NCI-H1436 (cell line): Measurements from ENCODE around the gene SST.

Experiments used
- DNase-seq: peaks from one replicate; lab custom pipeline; 2025; lab: John Stamatoyannopoulos, UW

SST gene

GRCh38 chr3:187669675-187670504 is at the start of gene SST:
SST (minus strand) TSS chr3:187670394; CDS start chr3:187670291, 103 bp downstream.
- DNase-seq, result no peak

GRCh38 chr3:187719628-187720336 is 49.6 kb upstream of the SST start:
- no peak for DNase-seq

GRCh38 chr3:187718802-187719201 is 48.6 kb upstream of the SST start:
- DNase-seq, result no peak

- no peak for DNase-seq
These were observed 47.4 kb upstream of the SST start for GRCh38 chr3:187717572-187717971.

DNA sequence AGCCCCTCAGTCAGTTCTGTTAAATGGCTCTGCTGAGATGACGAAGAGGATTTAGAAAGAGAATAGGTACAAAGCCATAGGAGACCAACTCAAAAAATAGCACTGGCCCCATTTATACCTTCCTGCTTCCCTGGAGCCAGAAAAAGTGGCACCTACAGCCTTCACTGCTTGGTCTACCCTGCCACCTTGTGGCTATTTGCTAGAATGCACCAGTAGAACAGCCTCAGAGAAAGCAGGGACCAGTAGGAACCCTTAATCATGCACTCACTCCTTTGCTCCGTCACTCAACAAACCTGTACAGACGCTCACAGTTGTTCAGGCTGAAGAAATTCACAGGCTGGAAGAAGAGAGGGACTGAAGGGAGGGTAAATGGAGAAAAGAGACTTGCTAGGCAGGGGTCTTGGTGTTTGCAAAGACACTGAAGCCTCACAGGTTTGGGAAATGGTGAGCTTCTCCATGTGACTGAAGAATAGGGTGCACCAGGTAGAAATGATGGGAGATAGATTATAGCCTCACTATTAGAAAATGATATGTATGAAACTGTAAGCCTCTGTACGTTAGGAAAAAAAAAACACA is 44.3 kb upstream of the SST start:
- peak; percentile 68 for DNase-seq

DNA sequence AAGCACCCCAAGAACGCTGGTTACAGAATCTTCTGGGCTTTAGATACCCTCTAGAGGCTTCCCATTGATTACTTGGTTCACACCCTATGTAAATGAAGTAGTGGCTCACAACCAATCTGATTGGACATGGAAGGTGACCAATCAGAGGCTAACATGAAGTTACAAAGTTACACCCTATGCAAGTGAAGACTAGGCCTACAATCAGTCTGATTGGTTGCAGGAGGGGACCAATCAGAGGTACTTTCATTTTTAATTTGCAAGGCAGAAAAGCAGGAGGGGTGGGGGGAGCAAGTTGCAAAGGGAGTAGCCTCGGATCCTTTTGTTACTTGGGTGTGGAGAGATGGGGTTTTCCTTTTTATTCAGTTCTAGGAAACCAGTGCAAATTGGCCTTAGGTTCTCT is 43.3 kb upstream of the SST start:
- DNase-seq, result no peak

DNA sequence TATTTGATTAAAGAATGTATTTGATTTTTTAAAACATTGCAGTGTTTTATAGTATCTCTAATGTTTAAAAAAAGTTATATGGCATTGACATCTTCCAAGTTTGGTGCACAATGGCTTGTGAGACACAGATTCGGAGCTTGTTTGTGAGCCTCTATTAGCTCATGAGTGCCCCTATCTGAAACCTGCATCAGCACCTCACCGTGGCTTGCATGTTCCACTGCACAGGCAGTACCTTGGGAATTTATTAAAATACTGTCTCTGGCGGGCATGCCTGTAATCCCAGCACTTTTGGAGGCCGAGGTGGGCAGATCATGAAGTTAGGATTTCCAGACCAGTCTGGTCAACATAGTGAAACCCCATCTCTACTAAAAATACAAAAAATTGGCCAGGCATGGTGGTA is 39.0 kb upstream of the SST start:
- no peak for DNase-seq

- no peak for DNase-seq
These were observed 38.5 kb upstream of the SST start for GRCh38 chr3:187708696-187709095.

GRCh38 chr3:187706971-187707370 is 36.8 kb upstream of the SST start:
- DNase-seq, result no peak

- no peak for DNase-seq
These were observed 35.0 kb upstream of the SST start for GRCh38 chr3:187705164-187705563.

- DNase-seq, result no peak
These were observed 32.4 kb upstream of the SST start, which contains the start of gene RTP2 for GRCh38 chr3:187702507-187703033. RTP2 (minus strand) TSS chr3:187702557; CDS start chr3:187702128, 429 bp downstream.

DNA sequence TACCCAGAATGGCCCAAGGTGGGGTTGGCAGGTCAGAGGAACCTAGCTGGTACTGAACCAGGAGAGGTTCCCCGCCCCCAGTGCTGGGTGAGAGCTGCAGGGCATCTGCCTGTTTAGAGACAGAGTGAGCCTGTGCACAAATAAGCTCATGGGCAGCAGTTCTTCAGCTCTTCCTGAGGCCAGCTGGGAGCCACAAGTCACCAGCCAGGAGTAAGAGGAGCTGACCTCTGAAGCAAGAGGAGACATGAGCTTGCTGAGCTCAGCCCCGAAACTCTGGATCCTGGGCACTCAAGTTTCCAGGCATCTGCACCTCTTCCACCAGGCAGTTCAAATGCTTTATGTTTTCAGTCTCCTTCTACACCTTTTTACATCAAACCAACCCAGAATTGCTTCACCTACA is 30.1 kb upstream of the SST start:
- no peak for DNase-seq

GRCh38 chr3:187698499-187699399 is 28.6 kb upstream of the SST start:
- no peak for DNase-seq

GRCh38 chr3:187696021-187696420 is 25.8 kb upstream of the SST start:
- DNase-seq, result no peak

DNA sequence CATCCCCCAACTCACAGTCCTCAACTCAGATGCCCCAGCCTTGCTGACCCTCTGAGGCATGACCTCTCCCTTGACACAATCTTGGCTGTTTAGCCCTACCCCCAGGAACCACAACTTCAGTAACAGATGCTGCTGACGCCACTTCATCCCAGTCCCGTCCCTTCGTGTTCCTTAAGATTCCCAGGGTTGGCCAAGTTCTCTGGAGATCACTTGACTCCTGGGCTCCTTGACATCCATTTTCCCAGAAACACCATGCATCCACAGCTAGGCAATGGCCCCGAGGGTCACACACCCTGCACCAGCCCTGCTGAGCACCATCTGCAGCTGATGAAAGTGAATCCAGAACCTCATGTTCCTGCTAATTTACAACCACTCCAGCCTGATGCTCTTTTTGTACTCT is 25.3 kb upstream of the SST start:
- DNase-seq, result no peak

DNA sequence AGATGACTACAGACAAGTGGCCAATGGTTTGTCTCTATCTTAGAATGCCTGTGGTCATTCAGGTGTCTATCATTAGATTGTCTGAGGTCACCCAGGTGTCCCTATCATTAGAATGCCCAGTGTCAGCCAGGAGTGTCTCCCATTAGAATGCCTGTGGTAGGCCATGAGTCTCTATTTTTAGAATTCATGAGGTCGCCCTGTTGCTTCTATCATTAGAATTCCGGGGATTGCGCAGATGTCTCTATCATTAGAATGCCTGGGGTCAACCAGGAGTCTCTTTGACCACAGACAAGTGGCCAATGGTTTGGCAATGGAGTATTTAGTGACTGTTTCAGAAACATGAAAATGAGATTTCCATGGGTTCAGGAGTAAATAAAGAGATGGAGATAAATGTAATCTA is 24.6 kb upstream of the SST start:
- no peak for DNase-seq

DNA sequence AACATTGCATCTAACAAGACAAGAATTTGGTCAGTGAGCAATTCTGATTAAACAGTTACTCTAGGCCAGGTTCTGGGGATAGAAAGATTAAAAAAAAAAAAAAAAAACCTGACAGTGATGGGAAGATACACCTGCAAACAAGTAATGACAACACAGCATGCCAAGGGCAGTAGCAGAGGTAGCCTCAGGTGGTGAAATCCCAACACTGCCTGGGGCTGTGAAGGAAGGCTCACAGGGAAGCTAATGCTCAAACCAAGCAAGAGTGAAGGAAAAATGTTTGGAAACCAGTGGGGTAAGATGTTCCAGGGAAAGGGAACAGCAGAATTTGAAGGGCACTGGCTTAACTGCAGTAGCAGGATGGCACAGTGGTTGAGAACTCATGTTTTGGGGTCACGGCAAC is 23.2 kb upstream of the SST start:
- DNase-seq, result no peak

- no peak for DNase-seq
These were observed 19.8 kb upstream of the SST start for GRCh38 chr3:187689984-187690383.

DNA sequence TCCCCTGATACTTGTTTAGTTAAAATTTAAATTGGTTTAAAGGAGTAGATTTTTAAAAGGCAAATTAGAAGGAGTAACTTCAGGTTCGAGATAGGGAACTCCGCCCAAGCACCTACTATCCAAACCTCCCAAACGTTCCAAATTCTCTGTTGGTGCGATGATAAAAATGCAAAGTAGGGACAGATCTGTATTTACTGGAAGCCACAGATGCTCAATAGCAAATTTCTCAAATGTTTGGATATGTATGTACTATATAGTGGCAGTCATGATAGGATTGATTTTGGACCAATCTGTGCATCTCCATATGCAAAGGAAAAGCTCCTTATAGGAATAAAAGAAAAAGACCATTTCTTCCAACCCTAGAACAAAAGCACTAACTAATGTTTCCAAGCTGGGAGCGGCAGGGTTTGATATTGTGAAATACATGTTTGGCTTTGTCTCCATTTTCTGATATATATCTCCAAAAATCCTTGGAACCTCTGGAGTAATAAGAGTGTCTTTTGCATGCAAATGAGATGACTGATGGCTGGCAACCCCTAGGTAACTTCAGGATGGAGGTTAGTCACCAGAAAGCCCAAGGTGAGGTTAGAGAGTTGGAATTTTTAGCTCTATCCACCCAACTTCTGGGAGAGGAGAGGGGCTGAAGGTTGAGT is 16.6 kb upstream of the SST start:
- DNase-seq, result no peak

DNA sequence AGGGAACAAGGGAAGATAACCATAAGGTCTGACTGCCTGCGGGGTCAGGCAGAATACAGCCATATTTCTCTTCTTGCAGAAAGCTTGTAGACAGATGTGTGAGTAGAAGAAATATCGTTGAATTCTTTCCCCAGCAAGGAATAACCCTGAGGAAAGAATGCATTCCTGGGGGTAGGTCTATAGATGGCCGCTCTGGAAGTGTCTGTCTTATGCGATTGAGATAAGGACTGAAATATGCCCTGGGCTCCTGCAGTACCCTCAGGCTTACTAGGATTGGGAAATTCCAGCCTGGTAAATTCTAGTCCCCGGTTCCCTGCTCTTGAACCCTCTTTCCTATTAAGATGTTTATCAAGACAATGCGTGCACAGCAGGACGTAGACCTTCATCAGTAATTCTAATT is 15.8 kb upstream of the SST start:
- DNase-seq, result no peak

GRCh38 chr3:187684880-187685279 is 14.7 kb upstream of the SST start:
- DNase-seq, result no peak
